OCI-LY3 (cell line): Measurements from ENCODE around the gene SLC25A42.
A peak's percentile ranks its signal among the peaks of the same experiment; 100 is the strongest.

Source experiments
- H2AFZ ChIP-seq: fragments of 200-600, 300-600 bp; shearing (Covaris generic); 2 replicates; pipeline ENCODE4 v1.6.0; 2014; ENCODE audit warnings: antibody characterized with exemption, low read depth, low read length
- H3K27ac ChIP-seq: fragments of 200-600, 300-600 bp; sonication (generic); 2 replicates; pipeline ENCODE4 v1.5.1; 2014; ENCODE audit warnings: mild to moderate bottlenecking, low read length, moderate library complexity, mixed read lengths
- H3K27me3 ChIP-seq: fragments of 200-600, 300-600 bp; sonication (generic); 2 replicates; pipeline ENCODE4 v1.6.1; 2014; ENCODE audit warnings: low read depth, low read length, mixed read lengths
- H3K36me3 ChIP-seq: fragments of 200-600, 300-600 bp; sonication (generic); replicated peaks from 2 replicates; pipeline ENCODE3; 2014; ENCODE audit warnings: low read depth, low read length, mixed read lengths
- H3K4me1 ChIP-seq: fragments of 300-600, 200-600 bp; sonication (generic); 2 replicates; pipeline ENCODE4 v1.6.1; 2014; ENCODE audit warnings: low read length, mixed read lengths
- H3K4me2 ChIP-seq: fragments of 200-600, 300-600 bp; sonication (generic); 2 replicates; pipeline ENCODE4 v1.6.1; 2014; ENCODE audit warnings: low read length, mixed read lengths
- H3K4me3 ChIP-seq: fragments of 300-600, 200-600 bp; sonication (generic); 2 replicates; pipeline ENCODE4 v1.5.1; 2014; ENCODE audit warnings: antibody characterized with exemption, mild to moderate bottlenecking, low read length, moderate library complexity
- H3K79me2 ChIP-seq: fragments of 300-600, 200-600 bp; shearing (Covaris generic); 2 replicates; pipeline ENCODE4 v1.6.1; 2014; ENCODE audit warnings: mild to moderate bottlenecking, low read length, mixed read lengths
- H3K9ac ChIP-seq: fragments of 300-600, 200-600 bp; shearing (Covaris generic); 2 replicates; pipeline ENCODE4 v1.6.0; 2014; ENCODE audit warnings: mild to moderate bottlenecking, low read length, moderate library complexity
- H3K9me3 ChIP-seq: fragments of 200-600, 300-600 bp; shearing (Covaris generic); 2 replicates; pipeline ENCODE4 v1.6.1; 2014; ENCODE audit warnings: low read length, mixed read lengths; ENCODE audit not compliant: insufficient read depth
- H4K20me1 ChIP-seq: fragments of 200-600, 300-600 bp; sonication (generic); 2 replicates; pipeline ENCODE4 v1.6.1; 2016; ENCODE audit warnings: low read length, mixed read lengths; ENCODE audit not compliant: insufficient read depth
- EZH2phosphoT487 ChIP-seq: fragments of 200-600 bp; shearing (Covaris generic); IDR thresholded peaks from 2 replicates; pipeline ENCODE4 v1.6.1; 2018; ENCODE audit warnings: antibody characterized with exemption, mixed run types, low read depth
- TF ChIP-seq, protein P1 (sequence below): fragments of 200-600, 300-600 bp; sonication (generic); IDR thresholded peaks from 2 replicates; pipeline ENCODE4 v1.5.1; 2014; ENCODE audit warnings: antibody characterized with exemption, low read length, low read depth

SLC25A42 gene

DNA sequence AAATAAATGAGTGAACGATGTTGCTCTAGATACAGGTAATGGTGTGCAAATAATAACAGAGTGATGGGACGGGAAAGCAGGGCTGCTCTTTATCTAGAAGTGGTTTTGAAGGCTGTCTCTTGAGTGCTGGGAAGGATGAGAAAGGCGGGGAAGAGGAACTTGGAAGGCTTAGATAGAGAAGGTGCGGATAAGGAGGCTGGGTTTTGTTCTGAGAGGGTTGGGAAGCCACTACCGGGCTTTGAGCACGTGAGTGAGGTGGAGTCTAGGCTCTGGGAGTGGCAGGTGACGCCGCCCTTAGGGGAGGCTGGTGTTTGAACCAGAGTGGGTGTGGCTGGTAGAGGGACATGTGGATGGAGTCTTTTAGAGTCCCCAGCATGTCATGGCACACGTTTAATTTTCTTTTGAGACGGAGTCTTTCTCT, 29.6 kb upstream of the SLC25A42 start:
- H3K27ac ChIP-seq = peak overlapping the region; percentile 77

DNA sequence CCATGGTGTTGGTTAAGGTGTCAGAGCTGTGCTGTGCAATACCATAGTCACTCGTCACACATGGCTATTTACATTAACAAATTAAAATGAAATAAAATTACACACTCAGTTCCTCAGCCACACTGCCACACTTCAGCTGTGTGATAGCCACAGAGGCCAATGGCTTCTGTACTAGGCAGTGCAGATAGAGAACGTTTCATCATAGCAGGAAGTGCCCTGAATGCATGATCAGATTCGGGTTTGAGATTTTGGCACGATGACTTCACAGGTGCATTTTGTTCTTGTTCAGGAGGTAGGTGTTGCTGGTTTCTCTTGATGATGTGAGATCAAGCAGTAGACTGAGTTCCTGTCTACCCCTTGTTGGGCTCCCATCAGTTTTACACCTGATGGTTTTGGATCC, 23.9 kb upstream of the SLC25A42 start:
- peaks cover 73% of the 10 kb centered on the region for H3K79me2 ChIP-seq
- TF ChIP-seq, protein P1, sequence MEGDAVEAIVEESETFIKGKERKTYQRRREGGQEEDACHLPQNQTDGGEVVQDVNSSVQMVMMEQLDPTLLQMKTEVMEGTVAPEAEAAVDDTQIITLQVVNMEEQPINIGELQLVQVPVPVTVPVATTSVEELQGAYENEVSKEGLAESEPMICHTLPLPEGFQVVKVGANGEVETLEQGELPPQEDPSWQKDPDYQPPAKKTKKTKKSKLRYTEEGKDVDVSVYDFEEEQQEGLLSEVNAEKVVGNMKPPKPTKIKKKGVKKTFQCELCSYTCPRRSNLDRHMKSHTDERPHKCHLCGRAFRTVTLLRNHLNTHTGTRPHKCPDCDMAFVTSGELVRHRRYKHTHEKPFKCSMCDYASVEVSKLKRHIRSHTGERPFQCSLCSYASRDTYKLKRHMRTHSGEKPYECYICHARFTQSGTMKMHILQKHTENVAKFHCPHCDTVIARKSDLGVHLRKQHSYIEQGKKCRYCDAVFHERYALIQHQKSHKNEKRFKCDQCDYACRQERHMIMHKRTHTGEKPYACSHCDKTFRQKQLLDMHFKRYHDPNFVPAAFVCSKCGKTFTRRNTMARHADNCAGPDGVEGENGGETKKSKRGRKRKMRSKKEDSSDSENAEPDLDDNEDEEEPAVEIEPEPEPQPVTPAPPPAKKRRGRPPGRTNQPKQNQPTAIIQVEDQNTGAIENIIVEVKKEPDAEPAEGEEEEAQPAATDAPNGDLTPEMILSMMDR = no peak
- no peak for TF ChIP-seq EZH2phosphoT487
- H4K20me1 ChIP-seq = no peaks in the 10 kb centered on the region
- H3K27me3 ChIP-seq = no peaks in the 10 kb centered on the region
- no peak overlapping the region for H2AFZ ChIP-seq
- H3K4me2 ChIP-seq = no peak overlapping the region
- no peak overlapping the region for H3K27ac ChIP-seq
- H3K9ac ChIP-seq = no peak overlapping the region
- H3K4me3 ChIP-seq = no peak overlapping the region
- no peaks in the 10 kb centered on the region for H3K4me1 ChIP-seq
- no peaks in the 10 kb centered on the region for H3K9me3 ChIP-seq
- peaks cover 36% of the 10 kb centered on the region for H3K36me3 ChIP-seq

More for the DNA sequence above, 29.6 kb upstream of the SLC25A42 start:
- Histone ChIP-seq H3K27me3 (no peaks in the 10 kb centered on the region), H3K4me3 (peak overlapping the region; percentile 87), H4K20me1 (peaks cover 10% of the 10 kb centered on the region; the same call in 1 of the 2 replicates), H3K9me3 (no peaks in the 10 kb centered on the region), H3K9ac (peak overlapping the region; percentile 93), H3K4me2 (peak overlapping the region; percentile 91), H3K36me3 (peaks cover 37% of the 10 kb centered on the region), H3K79me2 (peaks cover 90% of the 10 kb centered on the region), H2AFZ (peak overlapping the region; percentile 58), H3K4me1 (peaks cover 8% of the 10 kb centered on the region; the same call in 1 of the 2 replicates)
- TF ChIP-seq EZH2phosphoT487 = no peak
- TF ChIP-seq, protein P1 = no peak

DNA sequence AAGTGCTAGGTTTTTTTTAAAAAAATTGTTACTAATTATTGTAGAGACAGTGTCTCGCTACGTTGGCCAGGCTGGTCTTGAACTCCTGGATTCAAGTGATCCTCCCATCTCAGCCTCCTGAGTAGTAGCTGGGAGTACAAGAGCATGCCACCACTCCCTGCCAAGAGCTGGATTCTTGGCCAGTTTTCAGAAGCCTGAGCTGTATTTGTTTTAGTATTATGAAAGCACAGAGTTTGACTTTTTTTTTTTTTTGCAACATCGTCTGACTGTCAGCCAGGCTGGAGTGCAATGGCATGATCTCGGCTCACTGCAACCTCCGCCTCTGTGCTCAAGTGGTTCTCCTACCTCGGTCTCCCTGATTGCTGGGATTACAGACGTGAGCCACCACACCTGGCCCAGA, 23.4 kb upstream of the SLC25A42 start:
- Histone ChIP-seq H3K36me3 (peaks cover 37% of the 10 kb centered on the region), H4K20me1 (no peaks in the 10 kb centered on the region), H3K4me2 (no peak overlapping the region), H2AFZ (no peak overlapping the region), H3K79me2 (peaks cover 67% of the 10 kb centered on the region), H3K9ac (no peak overlapping the region), H3K27ac (no peak overlapping the region), H3K4me1 (no peaks in the 10 kb centered on the region), H3K9me3 (no peaks in the 10 kb centered on the region), H3K27me3 (no peaks in the 10 kb centered on the region), H3K4me3 (no peak overlapping the region)
- TF ChIP-seq, protein P1 = no peak
- no peak for TF ChIP-seq EZH2phosphoT487

DNA sequence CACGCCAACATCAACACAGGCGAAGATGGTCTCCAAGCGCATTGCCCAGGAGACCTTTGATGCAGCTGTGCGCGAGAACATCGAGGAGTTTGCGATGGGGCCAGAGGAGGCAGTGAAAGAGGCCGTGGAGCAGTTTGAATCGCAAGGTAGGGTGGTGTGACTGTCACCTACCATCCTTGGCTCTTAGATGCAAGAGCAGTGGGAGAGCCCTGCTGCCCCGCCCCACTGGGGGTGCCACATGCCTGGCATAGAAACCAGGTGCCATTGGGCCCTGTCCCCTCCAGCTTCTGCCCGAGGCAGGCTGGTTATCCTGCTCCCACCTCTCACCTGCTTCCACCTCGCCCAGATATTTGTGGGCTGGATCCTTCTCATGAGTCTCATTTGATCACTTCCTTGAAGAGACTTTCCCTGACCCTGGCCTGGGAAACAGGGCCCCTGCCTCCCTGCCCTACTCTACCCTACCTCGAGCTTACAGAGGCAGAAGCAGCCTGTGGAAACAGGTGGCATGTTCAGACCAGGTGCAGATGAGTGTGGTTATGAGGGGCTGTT, 21.0 kb upstream of the SLC25A42 start:
- Histone ChIP-seq H3K36me3 (peaks cover 26% of the 10 kb centered on the region), H3K9me3 (no peaks in the 10 kb centered on the region), H3K27ac (no peak overlapping the region), H3K4me1 (no peaks in the 10 kb centered on the region), H3K27me3 (no peaks in the 10 kb centered on the region), H2AFZ (no peak overlapping the region), H3K4me3 (no peak overlapping the region), H4K20me1 (no peaks in the 10 kb centered on the region), H3K9ac (no peak overlapping the region), H3K4me2 (no peak overlapping the region), H3K79me2 (peaks cover 44% of the 10 kb centered on the region)
- no peak for TF ChIP-seq EZH2phosphoT487
- TF ChIP-seq, protein P1 = no peak
